GM21825 (cell line): Measurements from ENCODE around the gene RNF121.
"Not testable (repeated sequence)": the region's sequence is repeated elsewhere in the genome, so short reads cannot be mapped to it uniquely, and the experiment has no call there.

ENCODE experiments used
- ATAC-seq: cut with Tn5 transposase; IDR thresholded peaks from one replicate; pipeline ENCODE4 v1.9.1; 2021; ENCODE audit warnings: mild to moderate bottlenecking, moderate library complexity; ENCODE audit not compliant: unreplicated experiment

The RNF121 gene

DNA sequence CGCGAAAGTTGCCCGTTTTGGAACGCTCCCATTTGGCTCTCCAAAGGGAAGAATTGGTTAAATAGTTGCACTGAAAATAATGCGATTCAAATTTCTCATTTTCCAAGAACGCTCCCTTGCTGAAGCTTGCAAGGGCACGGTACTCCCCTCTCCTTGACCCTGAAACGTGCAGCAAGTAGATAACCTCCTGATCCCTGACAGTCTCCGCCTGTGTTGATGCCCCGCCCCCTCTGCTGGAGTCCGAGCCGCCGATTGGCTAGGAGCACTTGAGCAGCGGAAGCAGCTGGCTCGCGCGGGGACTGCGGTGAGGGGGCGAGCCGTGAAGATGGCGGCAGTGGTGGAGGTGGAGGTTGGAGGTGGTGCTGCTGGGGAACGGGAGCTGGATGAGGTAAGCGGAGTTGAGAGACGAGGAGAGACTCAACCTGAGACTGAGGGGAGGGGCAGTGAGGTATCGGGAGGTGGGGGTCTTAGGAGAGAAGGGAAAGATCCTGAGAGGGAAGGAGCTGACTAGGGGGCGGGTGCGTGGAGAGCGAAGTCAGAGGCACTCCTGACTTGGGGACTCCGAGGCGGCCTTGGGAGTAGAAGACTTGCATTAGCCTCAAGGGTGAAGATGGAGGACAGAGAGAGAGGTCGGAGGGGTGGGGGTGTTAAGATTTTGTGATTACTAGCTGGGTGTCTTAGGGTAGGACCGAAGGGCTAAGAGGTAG lies at the start of gene RNF121:
RNF121 (plus strand) TSS at position 310 of the 707 bp plus-strand sequence; CDS start at position 326, 16 bp downstream.
- peak; percentile 77 for ATAC-seq

DNA sequence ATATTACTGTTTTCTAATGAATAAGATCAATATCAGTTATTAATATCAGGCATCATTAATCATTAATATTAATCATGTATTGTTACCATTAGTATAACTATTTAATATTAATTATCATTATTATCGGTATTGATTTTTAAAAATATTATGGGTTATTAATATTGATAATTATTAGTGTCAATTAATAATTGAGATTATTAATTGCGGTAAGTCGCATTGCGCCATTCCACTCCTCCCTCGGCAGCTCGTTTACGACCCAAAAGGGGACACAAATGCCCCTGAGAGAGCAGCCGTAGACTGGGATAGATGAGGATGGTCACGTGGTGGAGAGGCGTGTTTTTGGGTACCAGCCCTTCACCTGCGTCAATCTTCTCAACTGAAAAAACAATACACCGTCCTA lies 43.0 kb upstream of the RNF121 start:
- ATAC-seq, result not testable (repeated sequence)

DNA sequence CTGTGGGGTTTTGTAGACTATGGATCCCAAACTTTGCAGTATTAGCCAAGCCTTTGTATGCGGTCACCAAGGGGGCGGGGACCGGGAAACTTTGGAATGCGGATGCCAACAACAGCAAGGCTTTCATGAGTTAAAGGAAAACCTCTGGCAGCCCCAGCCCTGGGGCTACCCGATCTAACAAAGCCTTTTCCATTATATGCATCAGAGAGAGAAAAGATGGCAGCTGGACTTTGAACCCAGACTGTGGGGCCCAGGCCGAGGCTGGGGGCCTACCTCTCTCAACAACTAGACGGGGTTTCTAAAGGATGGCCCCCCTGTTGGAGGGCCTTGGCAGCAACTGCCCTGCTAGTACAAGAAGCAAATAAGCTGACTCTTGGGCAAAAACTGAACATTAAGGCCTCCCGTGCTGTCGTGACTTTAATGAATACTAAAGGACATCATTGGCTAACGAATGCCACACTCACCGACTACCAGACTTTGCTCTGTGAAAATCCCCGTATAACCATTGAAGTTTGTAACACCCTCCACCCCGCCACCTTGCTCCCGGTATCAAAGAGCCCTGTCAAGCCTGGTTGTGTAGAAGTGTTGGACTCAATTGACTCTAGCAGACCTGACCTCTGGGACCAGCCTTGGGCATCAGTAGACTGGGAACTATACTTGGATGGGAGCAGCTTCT lies 40.4 kb upstream of the RNF121 start:
- not testable (repeated sequence) for ATAC-seq

DNA sequence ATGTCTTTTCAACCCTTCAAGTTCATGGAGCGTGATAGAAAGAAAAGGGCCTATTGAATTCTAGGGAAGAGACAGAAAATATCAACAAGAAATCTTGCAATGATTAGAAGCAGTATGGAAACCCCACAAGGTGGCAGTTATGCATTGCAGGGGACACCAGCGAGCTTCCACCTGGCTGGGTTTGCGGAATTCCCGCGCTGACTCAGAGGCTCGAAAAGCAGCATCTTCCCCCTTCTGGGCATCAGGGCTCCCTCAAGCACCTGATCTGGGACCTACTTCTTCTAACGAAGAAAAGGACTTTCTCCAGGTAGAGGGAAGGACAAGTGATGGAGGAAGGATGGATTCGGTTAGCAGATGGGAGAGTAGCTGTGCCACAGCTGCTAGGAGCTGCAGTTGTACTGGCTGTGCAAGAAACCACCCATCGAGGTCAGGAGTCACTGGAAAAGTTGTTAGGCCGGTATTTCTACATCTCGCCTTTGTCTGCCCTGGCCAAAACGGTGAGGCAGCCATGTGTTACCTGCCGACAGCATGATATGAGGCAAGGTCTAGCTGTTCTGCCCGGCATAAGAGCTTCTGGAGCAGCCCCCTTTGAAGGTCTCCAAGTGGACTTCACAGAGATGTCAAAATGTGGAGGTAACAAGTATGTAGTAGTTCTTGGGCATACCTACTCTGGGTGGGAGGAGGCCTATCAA lies 39.5 kb upstream of the RNF121 start:
- not testable (repeated sequence) for ATAC-seq

DNA sequence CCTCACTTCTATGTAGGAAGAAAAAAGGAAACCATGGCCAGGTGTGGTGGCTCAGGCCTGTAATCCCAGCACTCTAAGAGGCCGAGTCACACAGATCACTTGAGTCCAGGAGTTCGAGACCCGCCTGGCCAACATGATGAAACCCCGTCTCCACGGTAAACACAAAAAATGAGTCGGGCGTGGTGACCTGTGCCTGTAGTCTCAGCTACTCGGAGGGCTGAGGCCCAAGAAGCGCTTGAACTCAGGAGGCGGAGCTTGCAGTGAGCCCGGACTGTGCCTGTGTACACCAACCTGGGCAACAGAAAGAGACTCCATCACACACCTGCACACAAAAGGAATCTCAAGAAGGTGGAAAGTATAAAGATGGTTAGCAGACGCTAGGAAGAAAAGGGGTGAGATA lies 32.9 kb upstream of the RNF121 start:
- ATAC-seq, result no peak

DNA sequence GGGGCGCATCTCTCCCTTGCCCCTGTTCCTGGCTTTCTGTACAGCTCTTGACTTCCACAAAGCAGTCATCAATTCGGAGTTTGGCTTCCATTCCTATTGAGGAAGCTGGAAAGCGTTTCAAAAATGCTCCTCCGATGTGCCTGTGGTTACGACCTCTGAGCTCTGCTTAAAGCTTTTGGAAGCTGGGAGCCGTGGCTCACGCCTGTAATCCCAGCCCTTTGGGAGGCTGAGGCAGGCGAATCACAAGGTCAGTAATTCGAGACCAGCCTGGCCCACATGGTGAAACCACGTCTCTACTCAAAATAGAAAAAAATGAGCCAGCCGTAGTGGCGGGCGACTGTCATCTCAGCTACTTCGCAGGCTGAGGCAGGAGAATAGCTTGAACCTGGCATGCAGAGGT lies 27.7 kb upstream of the RNF121 start:
- ATAC-seq, result not testable (repeated sequence)

DNA sequence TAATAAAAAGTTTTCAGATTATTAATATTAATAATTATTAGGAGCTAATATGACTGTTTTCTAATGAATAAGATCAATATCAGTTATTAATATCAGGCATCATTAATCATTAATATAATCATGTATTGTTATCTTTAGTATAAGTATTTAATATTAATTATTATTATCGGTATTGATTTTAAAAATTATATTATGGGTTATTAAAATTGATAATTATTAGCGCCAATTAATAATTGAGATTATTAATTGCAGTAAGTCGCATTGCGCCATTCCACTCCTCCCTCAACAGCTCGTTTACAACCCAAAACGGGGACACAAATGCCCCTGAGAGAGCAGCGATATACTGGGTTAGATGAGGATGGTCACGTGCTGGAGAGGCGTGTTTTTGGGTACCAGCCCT lies 20.6 kb upstream of the RNF121 start:
- no peak for ATAC-seq

DNA sequence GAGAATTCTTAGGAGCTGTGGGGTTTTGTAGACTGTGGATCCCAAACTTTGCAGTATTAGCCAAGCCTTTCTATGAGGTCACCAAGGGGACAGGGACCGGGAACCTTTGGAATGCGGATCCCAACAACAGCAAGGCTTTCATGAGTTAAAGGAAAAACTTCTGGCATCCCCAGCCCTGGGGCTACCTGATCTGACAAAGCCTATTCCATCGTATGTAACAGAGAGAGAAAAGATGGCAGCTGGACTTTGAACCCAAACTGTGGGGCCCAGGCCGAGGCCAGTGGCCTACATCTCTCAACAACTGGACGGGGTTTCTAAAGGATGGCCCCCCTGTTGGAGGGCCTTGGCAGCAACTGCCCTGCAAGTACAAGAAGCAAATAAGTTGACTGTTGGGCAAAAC lies 18.1 kb upstream of the RNF121 start:
- not testable (repeated sequence) for ATAC-seq

DNA sequence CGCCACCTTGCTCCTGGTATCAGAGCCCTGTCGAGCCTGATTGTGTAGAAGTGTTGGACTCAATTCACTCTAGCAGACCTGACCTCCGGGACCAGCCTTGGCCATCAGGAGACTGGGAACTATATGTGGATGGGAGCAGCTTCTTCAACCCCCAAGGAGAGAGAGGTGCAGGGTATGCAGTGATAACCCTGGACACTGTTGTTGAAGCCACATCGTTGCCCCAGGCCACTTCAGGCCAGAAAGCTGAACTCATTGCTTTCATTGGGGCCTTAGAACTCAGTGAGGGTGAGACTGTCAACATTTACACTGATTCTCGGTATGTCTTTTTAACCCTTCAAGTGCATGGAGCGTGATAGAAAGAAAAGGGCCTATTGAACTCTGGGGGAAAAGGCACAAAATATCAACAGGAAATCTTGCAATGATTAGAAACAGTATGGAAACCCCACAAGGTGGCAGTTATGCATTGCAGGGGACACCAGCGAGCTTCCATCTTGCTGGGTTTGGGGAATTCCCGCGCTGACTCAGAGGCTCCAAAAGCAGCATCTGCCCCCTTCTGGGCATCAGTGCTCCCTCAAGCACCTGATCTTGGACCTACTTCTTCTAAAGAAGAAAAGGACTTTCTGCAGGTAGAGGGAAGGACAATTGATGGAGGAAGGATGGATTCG lies 17.4 kb upstream of the RNF121 start:
- ATAC-seq, result not testable (repeated sequence)

DNA sequence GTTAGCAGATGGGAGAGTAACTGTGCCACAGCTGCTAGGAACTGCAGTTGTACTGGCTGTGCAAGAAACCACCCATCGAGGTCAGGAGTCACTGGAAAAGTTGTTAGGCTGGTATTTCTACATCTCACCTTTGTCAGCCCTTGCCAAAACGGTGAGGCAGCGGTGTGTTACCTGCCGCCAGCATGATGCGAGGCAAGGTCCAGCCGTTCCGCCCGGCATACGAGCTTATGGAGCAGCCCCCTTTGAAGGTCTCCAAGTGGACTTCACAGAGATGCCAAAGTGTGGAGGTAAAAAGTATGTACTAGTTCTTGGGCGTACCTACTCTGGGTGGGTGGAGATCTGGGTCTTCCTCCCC lies 16.9 kb upstream of the RNF121 start:
- ATAC-seq, result not testable (repeated sequence)

DNA sequence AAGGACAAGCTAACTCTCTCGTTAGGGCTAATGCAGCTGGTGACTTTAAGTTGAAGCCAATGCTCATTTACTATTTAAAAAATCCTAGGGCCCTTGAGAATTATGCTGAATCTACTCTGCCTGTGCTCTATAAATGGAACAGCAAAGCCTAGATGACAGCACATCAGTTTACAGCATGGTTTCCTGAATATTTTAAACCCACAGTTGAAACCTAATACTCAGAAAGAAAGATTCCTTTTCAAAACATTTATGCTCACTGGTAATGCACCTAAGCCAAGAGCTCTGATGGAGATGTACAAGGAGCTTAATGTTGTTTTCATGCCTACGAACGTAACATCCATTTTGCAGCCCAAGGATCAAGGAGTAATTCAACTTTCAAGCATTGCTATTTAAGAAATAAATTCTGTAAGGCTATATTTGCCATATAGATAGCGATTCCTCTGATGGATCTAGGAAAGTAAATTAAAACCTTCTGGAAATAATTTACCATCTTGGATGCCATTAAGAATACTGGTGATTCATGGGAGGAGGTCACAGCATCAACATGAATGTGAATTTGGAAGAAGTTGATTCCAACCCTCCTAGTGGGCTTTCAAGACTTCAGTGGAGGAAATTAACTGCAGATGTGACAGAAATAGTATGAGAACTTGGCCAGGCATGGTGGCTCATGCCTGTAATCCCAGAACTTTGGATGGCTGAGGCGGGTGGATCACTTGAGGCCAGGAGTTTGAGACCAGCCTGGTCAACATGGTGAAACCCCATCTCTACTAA lies 14.9 kb upstream of the RNF121 start:
- ATAC-seq, result no peak

DNA sequence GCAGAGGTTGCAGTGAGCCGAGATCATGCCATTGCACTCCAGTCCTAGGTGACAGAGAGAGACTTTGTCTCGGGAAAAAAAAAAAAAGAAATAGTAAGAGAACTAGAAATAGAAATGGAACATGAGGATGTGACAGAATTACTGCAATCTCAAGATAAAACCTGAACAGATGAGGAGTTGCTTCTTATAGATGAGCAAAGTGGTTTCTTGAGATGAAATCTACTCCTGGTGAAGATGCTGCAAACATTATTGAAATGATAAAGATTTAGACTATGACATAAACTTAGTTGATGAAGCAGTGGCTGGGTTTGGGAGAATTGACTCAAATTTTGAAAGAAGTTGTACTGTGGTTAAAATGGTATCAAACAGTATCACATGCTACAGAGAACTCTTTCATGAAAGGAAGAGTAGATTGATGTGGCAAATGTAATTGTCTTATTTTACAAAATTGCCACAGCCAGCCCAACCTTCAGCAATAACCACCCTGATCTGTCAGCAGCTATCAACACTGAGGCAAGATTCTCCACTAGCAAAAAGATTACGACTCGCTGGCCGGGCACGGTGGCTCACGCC lies 14.1 kb upstream of the RNF121 start:
- no peak for ATAC-seq

DNA sequence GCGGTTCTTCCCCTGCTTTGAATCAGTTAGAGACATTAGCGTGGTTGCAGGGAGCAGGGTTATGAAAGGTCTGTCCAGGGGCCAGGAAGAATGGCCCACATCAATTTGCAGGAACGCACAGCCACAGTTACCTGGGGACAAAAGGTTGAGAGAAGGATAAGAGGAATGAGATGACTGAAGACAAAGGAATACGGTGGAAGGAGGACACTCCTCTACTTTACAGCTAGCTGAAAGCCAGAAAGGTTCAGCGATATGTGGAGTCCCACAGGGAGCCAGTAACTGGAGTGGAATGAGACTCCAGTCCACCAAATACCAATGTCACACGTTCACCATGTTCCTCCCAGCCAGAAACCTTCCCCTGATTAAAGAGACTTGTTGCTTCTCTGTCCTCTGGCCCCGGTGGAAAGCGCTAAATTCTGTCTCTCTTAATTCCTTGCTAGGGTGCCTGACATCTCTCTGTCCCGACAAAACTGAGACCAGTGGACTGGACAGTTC lies 11.2 kb upstream of the RNF121 start:
- ATAC-seq, result no peak

DNA sequence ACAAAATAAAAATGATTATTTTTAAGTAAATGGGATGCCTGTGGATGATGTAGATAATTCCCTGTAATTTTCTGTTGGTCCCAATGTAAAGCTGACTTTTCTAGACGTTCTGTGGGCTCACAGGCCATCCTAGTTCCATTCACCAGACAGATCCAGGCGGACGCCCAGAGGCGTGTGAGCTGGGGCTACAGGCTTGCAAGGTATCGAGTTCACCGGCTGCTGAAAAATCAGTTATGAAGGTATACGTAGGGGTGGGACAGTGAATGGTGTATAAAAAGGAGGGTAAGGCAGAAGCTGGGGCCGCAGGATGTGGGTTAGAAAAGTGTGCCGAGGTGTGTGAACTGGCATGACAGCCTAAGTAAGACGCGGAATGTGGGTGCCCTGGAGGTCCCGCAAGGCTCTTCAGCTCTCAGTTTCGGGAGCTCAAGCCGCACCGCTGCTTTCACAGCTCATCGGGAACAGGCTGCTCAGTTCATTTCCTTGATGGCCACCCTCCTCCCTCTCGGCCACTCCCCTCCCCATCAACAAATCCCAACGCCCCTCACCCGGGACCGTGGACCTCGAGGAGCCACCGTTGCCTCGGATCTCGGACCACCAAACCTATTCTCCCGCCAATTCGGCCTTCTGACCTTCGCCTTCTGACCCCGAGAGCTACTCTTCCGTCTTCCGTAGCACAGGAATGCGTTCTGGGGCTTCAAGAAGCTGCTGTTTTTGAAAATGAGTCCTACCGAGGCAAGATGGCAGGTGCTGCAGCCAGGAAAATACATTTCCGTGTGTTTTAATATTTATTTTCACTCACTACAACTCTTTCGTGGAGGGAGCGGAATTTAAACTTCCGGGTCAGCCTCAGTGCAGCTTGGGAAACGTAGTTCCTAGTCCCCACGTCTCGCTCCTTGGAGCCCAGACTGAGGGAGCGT lies 768 bp upstream of the RNF121 start, which contains the start of gene XNDC1N:
XNDC1N (minus strand) TSS at position 775 of the 917 bp plus-strand sequence. CDS start 5,241 bp downstream, outside the sequence.
- ATAC-seq, result peak; percentile 47

DNA sequence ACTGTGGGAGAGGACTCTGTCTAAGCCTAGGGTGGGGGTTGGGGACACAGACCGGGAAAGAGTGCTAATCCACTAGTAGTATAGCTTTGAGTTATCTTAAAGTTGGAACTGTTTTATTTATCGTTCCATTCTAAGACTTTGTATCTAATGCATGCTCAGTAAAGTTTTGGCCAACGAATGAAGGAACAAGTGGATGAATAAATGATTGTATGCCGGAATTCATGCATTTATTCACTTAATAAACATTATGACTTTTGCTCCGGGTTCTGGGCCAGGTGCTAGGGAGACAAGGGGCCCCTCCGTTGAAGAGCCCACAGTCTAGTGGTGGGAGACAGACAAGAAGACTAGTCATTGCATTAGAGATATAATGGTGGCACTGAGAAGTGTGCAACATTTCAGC lies 645 bp downstream of the RNF121 start:
- no peak for ATAC-seq

DNA sequence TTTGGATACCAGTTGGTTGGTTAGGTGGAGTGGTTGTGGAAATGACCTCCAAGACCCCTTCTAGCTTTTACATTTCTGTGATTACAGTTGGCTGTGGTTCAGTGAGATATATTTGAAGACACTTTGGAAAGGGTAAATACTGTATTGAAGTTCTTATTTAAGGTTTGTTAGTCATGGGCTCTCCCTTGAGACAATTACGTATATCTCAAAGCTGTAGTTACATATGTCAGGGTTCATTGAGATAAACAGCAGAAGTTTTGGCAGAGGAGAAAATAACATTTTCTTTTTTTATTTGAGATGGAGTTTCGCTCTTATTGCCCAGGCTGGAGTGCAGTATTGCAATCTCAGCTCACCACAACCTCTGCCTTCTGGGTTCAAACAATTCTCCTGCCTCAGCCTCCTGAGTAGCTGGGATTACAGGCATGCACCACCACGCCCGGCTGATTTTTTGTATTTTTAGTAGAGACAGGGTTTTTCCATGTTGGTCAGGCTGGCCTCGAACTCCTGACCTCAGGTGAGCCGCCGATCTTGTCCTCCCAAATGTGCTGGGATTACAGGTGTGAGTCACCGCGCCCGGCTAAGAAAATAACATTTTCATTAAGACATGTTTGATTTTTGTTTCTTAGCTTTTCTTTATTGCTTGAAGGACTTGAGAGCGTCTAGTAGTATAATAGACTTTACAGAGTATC lies 1.9 kb downstream of the RNF121 start:
- no peak for ATAC-seq

DNA sequence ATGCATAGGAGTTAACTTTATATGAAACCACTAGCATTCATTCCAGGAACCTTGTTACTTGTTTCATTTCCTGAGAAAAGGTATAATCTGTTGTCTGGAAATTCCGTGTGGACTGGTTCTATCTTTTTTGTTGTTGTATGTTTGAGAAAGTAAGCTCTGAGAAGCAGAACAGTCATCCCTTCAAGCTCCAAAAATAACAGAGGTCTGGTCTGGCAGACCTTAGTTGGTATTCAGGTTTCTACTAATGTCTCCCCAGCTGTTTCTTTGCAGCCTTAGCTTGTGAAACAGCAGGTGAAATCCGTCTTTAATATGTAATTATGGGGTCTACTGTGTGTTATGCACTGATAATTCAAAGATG lies 2.4 kb downstream of the RNF121 start:
- no peak for ATAC-seq

DNA sequence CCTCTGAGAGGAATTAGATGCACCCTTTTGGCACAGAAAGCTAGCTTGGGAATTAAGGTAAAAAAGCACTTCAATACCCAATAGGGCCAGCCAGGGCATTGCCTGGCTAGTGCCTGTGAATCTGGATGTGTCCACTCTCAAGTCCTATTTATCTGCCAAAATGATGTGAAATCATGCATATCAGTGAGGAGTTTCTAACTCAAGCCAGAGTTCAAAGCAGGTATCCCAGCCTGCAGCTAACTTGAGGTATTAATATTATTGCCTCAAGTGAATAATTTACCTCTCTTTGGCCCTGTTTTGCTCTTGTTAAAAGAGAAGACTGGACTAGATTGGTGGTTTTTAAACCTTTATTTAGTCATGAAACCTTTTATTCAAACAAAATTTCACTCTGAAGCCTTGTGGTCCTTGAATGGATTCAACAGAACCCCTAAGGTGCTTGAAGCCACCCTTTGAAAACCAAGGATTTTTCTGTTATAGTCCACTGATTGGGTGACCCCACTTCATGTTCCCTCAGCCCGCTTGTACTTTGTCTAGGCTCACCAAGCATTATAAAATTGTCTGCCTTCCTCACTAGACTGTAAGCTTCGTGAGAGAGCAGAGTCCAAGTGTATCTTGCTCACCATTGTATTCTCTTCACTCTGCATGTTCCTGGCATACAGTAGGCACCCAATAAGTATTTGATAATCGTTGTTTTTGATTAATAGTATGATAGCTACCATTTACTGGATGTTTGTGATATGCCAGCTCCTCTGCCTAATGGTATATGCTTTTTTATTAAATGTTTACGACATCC lies 4.5 kb downstream of the RNF121 start:
- ATAC-seq, result no peak
